Activated CD8-positive, alpha-beta memory T cell treated with anti-CD3 and anti-CD28 coated beads, Interleukin-2, amount 50 U/mL, for 4 hours (primary cell): ENCODE results near the gene GFOD2.

ENCODE experiments used
- DNase-seq: peaks from one replicate; pipeline ENCODE4 v3.0.0-alpha.2; 2020

The GFOD2 gene

GRCh38 chr16:67668495-67669157 lies 50.5 kb downstream of the GFOD2 start:
- no peak for DNase-seq

- peak; percentile 75 for DNase-seq
Observed at GRCh38 chr16:67667817-67668494, 51.2 kb downstream of the GFOD2 start.

- no peak for DNase-seq
Observed at GRCh38 chr16:67667453-67667816, 51.7 kb downstream of the GFOD2 start.

GRCh38 chr16:67666559-67667452 lies 52.3 kb downstream of the GFOD2 start, which contains the start of the genes C16orf86 and ENKD1:
Gene C16orf86, plus strand, starts transcription at chr16:67666814. Its CDS starts 157 bp downstream, at chr16:67666971.
Gene ENKD1, minus strand, starts transcription at chr16:67666750. Its CDS starts 308 bp downstream, at chr16:67666442.
- peak; percentile 83 for DNase-seq

DNA sequence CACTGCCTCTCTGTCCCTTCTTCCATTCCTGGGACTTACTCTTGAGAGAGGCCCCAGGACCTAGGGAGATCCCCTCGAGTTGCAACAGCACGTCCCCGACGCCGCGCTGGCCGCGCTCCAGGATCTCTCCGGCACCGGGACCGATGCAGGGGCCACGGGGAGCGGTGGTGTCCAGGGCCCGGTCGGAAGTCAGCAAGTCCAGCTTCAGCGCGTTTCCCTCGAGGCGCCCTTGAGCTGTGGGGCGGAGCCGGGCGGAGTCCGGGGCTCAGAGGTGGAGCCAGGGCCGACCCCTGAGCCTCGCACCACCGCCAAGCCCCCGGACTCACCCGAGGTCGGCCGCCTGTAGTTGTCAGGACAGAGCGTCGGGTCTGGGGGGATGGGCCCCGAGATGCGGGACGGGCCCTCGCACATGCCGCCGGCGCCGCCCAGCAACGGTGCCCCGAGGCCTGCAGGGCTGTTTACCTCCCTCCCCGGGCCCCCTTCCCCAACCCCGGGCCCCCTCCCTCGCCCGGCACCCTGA lies 53.0 kb downstream of the GFOD2 start:
- no peak for DNase-seq

DNA sequence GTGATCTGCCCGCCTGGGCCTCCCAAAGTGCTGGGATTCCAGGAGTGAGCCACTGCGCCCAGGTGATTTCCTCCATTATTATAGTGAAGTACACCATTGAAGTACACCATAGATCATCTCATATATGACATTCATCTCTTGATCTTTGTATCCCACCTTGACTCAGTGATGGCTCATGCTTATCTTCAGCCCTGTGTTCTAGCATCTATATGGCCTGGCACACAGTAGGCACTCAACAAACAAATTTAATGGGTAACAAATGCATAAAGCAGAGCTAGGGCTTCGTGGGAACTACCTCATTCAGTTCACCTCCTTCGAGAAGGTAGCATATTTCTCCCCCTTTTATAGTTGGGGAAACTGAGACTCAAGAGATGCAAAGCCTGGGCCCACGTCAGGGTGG lies 53.5 kb downstream of the GFOD2 start:
- no peak for DNase-seq

GRCh38 chr16:67664871-67665270 lies 54.2 kb downstream of the GFOD2 start:
- DNase-seq, result no peak

GRCh38 chr16:67664258-67664657 lies 54.9 kb downstream of the GFOD2 start:
- no peak for DNase-seq

DNA sequence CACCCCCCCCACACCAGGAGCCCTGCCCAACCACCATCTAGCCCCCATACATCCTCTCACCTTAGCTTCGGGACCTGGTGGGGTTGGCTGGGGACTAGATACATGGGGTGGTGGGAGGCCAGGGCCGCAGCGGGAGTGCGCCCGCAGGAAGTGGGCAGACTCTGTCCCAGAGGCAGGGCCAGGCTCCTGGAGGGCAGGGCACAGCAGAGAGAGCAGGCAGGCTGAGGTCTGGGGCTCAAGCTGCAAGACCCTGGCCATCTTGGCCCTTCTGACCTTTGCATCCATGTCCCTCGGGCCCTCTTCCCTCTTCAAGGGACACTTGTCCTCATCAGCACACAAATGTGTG lies 55.3 kb downstream of the GFOD2 start:
- no peak for DNase-seq

DNA sequence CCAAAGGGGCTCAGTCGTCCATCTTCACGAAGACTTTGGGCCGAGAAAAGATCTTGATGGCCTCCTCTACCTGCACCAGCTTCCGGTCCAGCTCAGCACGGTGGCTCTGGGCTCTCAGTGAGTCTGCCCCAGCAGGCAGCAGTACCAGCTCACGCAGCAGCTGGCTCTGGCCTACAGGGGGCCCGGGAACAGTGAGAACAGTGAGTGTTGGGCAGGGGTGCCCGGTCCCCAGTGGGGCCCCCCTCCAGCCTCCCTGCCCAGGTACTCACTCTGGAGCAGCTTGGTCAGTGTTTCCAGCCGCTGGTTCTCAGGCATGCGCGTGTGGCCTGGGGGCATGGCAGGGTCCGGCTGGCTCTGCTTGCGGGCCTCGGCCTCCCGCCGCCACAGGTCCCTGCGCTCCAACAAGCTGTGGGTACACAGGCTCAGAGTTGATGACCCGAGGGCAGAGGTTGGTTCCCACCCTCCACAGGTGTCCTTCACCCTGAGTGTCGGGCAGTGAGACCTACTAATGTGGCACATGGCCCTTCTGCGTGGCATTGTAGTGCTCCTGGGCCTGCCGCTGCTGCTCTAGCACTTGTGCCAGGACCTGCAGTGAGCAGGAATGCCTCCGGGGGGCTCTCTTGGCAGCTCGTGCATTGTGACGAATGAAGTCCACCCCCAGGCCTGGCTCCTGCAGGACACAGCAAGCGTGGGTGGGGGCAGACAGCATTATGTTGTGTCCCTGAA lies 55.8 kb downstream of the GFOD2 start:
- DNase-seq, result no peak

DNA sequence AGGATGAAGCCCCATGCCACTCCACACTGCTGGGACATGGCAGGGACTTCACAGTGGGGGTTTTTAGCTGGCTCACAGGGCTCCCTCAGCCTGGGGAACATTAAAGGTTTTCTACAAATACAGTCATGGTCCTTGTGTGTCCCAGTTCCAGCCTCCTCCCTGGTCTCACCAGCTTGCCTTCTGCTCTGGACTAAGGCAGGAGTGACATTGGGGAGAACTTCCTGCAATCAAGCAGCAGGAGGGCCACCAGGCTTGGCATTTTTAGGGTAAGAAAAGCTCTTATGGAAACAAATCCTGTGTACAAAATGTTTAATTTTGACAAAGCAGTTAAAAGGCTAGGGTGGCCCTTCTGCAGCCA lies 56.5 kb downstream of the GFOD2 start:
- DNase-seq, result no peak

DNA sequence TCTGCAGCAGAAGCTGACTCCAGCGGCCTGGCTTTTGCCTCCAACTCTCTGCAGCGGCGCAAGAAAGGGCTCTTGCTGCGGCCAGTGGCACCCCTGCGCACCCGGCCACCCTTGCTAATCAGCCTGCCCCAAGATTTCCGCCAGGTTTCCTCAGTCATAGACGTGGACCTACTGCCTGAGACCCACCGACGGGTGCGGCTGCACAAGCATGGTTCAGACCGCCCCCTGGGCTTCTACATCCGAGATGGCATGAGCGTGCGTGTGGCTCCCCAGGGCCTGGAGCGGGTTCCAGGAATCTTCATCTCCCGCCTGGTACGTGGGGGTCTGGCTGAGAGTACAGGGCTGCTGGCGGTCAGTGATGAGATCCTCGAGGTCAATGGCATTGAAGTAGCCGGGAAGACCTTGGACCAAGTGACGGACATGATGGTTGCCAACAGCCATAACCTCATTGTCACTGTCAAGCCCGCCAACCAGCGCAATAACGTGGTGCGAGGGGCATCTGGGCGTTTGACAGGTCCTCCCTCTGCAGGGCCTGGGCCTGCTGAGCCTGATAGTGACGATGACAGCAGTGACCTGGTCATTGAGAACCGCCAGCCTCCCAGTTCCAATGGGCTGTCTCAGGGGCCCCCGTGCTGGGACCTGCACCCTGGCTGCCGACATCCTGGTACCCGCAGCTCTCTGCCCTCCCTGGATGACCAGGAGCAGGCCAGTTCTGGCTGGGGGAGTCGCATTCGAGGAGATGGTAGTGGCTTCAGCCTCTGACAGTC lies 57.0 kb downstream of the GFOD2 start:
- DNase-seq, result no peak

DNA sequence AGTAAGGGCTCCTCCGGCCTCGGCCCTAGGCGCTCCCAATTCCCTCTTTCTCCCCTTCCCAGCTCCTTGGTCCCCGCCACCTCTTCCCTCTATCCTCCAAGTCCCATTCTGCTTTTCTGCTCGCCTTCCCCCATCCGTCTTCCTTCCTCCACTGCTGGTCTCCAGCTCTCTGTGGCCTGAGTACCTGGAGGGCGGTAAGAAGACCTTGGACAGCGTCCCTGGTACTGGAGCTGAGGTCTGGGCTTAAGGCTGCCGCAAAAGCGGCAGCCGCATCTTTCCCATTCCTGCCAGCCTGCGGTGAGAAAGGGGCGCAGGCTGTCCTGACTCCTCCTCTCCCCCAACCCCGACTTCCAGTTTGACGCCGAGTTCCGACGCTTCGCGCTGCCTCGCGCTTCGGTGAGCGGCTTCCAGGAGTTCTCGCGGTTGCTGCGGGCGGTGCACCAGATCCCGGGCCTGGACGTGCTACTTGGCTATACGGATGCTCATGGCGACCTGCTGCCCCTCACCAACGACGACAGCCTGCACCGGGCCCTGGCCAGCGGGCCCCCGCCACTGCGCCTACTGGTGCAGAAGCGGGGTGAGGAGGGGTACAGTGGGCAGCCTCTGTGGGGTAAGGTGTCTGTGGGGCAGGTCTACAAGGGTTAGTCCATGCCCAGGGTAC lies 57.9 kb downstream of the GFOD2 start:
- no peak for DNase-seq

GRCh38 chr16:67660564-67661028 lies 58.5 kb downstream of the GFOD2 start, which contains the start of gene PARD6A:
Gene PARD6A, plus strand, starts transcription at chr16:67660960. Its CDS starts 79 bp downstream, at chr16:67661039.
- peak; percentile 94 for DNase-seq

GRCh38 chr16:67659675-67660563 lies 59.2 kb downstream of the GFOD2 start, which contains the start of gene ACD:
Gene ACD, minus strand, starts transcription at chr16:67660260. Its CDS starts 40 bp downstream, at chr16:67660220.
- peak; percentile 92 for DNase-seq

DNA sequence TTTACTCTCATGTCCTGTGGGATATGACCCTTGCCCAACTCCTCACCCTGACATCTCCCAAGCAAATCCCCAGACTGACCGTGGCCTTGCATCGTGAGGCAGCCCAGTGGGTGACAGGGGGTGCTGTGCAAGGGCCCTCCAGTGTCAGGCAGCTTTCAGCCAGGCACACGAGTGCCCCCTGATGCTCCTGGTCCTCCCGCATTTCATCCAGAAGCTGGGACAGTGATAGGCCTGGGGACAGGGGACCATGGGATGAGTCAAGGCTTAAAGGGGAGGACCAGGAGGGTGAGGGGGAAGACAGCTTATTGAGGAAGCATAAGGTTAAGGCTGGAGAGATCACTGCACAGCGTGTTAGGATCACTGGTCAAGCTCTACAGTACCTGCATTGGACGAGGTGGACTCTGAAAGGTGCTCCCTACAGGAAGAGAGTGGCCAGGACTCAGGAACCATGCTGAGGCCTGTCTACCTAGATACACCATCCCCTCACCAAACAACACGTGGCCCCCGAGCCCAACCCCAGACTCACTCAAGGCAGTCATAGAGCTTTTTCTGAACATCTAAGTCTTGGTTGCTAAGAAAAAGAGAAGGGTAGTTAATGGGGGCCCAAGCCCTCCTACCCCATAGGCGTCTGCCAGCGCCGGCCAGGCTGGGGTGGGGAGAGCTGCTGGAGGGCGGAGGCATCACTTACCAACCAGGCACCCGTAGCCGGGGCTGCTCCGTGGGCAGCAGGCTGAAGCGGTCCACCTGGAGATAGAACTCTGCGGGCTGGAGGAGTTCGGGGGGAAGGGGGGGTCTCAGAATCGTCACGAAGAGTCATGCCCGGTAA lies 60.1 kb downstream of the GFOD2 start:
- no peak for DNase-seq

DNA sequence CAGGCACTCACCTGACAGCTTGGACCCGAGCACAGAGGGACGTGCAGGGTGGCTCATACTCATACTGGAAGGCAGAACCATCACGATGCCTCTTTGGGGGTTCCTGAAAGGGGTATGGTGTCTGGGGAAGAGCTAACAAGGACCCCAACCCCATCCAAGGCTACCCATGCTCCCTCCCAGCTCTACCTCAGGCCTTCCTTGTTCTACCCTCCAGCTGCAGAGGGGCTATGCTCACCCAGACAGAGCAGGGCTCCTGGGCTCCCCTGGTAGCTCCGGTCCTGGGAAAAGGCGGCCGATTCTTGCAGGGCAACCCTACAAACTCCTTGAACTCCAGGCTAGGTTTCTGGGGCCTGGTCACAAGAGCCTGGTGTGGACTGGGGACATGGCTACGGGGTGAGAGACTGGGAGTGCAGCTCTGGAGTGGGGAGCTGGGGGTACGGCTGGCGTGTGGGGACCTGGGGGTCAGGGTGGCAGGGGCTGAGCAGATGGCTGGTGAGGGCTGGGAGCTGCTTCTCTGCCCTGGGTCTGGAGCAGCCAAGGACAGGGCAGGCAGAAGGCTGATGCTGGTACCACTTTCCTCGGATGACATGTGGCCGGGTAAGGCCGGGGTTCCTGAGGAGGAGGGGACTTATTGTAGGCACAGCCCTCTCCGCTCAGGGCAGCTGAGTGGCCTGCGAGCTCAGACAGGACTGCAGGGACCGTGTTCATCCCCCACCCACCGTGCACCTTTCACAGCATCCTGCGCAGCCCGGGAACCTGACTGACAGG lies 61.2 kb downstream of the GFOD2 start:
- no peak for DNase-seq

- no peak for DNase-seq
Observed at GRCh38 chr16:67657017-67657608, 62.0 kb downstream of the GFOD2 start.
